Measurements from ENCODE around the gene ZNRF4.

The ZNRF4 gene

DNA sequence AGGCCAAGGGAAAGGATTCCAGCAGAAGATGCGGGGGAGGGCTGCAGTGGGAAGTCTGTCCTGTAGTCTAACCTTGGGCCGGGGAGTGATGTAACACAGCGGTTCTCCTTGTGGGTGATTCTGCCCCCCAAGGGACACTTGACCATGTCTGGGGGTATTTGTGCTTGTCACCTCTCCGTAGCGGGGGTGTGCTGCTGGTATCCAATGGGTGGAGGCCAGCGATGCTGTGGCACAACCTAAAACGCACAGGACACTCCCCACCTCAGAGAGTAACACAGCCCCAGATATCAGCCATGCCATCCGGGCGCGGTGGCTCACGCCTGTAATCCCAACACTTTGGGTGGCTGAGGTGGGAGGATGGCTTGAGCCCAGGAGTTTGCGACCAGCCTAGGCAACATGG is 36.3 kb downstream of the ZNRF4 start:
- no peak overlapping the region for H3K27ac ChIP-seq

GRCh38 chr19:5492281-5492634 is 37.0 kb downstream of the ZNRF4 start:
- Histone ChIP-seq H3K9me3 (no peaks in the 10 kb centered on the region), H3K4me1 (no peaks in the 10 kb centered on the region), H3K4me3 (no peak overlapping the region), H3K27me3 (peaks cover 0 to 77% of the 10 kb centered on the region in 2 donors), H3K27ac (no peak overlapping the region), H3K36me3 (no peaks in the 10 kb centered on the region)
- DNase-seq: no peak
- intact Hi-C loops (cut with DNase I; ENCODE audit: low total_unique reads): no loop called here
- no peak for TF ChIP-seq CTCF (IDR thresholded peaks at IDR 0.05)

More for the DNA sequence above, 36.3 kb downstream of the ZNRF4 start:
- H3K36me3 ChIP-seq: no peaks in the 10 kb centered on the region
- no peaks in the 10 kb centered on the region for H3K4me1 ChIP-seq
- no peaks in the 10 kb centered on the region for H3K9me3 ChIP-seq
- TF ChIP-seq CTCF (IDR thresholded peaks at IDR 0.05): no peak
- no peak overlapping the region for H3K4me3 ChIP-seq
- no peak for DNase-seq
- peaks cover 0 to 74% of the 10 kb centered on the region in 2 donors for H3K27me3 ChIP-seq
- intact Hi-C loops (cut with DNase I; ENCODE audit: low total_unique reads): no loop called here

DNA sequence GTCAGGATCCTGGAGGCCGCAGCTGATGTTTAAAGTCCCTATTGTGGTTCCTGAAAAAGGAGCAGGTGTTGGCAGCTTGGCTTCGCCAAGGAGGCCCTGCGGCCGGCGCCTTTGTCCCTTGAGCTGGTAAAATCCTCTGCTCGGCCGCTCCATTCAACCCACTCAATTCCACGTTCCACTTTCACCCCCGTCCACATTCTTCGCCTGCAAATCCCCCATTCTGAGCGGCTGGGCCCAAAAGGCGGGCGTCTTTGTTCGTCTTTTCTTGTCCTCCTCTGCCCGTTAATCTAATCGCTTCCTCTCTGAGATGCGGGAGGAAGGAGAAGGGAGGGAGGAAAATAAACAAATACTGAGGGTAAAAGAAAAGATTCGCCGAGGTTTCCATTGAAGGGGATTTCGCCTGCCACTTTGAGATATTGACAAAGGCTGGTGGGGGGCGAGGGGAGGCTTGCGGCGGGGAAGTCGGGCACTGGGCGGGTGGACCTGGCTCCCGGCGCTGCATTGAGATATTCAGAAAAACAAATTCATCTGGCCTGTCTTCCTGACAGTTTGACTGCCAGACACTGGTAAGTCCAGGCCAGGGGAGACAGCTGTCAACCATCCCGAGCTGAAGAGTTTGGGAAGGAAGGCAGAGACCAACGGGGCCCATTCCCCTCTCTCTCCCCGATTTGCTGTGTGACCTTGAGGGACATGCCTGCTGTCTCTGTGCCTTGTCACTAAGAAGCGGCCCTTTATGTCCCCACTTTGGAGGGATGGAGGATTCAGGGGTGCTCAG is 37.6 kb downstream of the ZNRF4 start:
- no peak overlapping the region for H3K4me3 ChIP-seq
- no peaks in the 10 kb centered on the region for H3K4me1 ChIP-seq
- no peak for TF ChIP-seq CTCF (IDR thresholded peaks at IDR 0.05)
- intact Hi-C loops (cut with DNase I; ENCODE audit: low total_unique reads): no loop called here
- H3K27me3 ChIP-seq: peaks cover 0 to 83% of the 10 kb centered on the region in 2 donors
- no peak for DNase-seq
- H3K27ac ChIP-seq: no peak overlapping the region
- H3K36me3 ChIP-seq: no peaks in the 10 kb centered on the region
- H3K9me3 ChIP-seq: no peaks in the 10 kb centered on the region

DNA sequence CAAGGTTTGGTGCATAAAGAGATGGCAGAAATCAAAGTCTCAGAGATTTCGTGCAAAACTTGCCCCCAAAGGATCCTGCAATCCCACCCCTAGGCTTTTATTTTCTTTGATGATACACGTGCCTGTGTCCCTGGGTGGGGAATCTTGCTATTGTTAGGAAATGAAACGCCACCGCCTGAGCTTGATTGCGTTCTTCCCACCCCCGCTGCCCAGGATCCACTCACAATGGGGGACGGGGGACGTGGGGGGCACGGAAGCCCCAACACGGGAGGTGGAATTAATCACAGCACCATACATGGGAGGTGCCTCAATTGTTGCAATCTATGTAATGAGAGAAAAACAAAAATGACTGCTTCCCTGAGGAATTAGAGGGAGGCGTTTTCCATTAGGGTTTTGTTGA is 39.6 kb downstream of the ZNRF4 start:
- no peaks in the 10 kb centered on the region for H3K36me3 ChIP-seq
- DNase-seq: no peak
- no peak for TF ChIP-seq CTCF (IDR thresholded peaks at IDR 0.05)
- H3K4me3 ChIP-seq: no peak overlapping the region
- H3K27ac ChIP-seq: no peak overlapping the region
- intact Hi-C loops (cut with DNase I; ENCODE audit: low total_unique reads): no loop called here
- no peaks in the 10 kb centered on the region for H3K9me3 ChIP-seq
- H3K4me1 ChIP-seq: no peaks in the 10 kb centered on the region
- peaks cover 0 to 89% of the 10 kb centered on the region in 2 donors for H3K27me3 ChIP-seq

GRCh38 chr19:5495792-5496191 is 40.6 kb downstream of the ZNRF4 start:
- intact Hi-C loops (cut with DNase I; ENCODE audit: low total_unique reads): no loop called here
- H3K4me3 ChIP-seq: no peak overlapping the region
- H3K27ac ChIP-seq: no peak overlapping the region
- TF ChIP-seq CTCF (IDR thresholded peaks at IDR 0.05): no peak
- no peak for DNase-seq
- no peaks in the 10 kb centered on the region for H3K4me1 ChIP-seq
- peaks cover 0 to 5% (median 0%) of the 10 kb centered on the region in 3 donors for H3K9me3 ChIP-seq
- H3K27me3 ChIP-seq: peaks cover 0 to 83% of the 10 kb centered on the region in 2 donors
- H3K36me3 ChIP-seq: no peaks in the 10 kb centered on the region

Data from tibial artery (tissue), 4 donors.